ENCODE data around the gene NR1H4.
"Not testable (repeated sequence)": the region's sequence is repeated elsewhere in the genome, so short reads cannot be mapped to it uniquely, and the experiment has no call there.

The NR1H4 gene

DNA sequence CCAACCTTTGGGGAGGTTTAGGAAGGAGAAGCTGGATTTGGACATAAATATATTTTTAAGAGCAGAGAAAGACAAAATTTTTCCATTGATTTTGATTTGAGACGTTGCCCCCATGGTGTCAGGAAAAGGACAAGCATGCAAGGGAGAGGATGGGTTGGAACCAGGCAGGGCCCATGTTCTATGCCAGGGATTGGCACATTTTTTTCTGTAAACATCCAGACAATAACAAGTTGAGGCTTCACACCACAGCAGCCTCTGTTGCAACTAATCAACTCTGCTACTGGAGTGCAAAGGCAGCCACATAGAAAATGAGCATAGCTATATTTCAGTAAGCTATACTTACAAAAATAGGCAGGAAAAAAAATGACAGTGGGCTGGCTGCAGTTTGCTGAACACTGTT is 44.7 kb downstream of the NR1H4 start:
- DNase-seq, result no peak

- no peak for DNase-seq
Observed at GRCh38 chr12:100520048-100520769, 46.5 kb downstream of the NR1H4 start.

DNA sequence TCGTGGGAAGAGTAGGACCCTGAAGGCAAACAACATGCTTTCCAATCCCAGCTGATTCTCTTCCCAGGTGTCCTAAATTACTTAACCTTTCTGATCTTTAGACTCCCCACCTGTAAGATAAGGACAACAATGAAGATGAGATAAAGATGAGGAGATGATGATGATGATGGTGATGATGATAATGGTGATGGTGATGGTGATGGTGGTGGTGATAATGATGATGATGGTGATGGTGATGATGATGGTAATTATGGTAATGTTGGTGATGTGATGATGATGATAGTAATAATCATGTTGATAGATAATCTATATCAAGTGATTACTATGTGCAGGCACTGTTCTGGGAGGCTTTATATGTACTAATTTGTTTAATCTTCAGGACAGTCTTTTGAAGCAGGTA is 48.3 kb downstream of the NR1H4 start:
- no peak for DNase-seq

- DNase-seq, result no peak
Observed at GRCh38 chr12:100528034-100528433, 54.4 kb downstream of the NR1H4 start.

DNA sequence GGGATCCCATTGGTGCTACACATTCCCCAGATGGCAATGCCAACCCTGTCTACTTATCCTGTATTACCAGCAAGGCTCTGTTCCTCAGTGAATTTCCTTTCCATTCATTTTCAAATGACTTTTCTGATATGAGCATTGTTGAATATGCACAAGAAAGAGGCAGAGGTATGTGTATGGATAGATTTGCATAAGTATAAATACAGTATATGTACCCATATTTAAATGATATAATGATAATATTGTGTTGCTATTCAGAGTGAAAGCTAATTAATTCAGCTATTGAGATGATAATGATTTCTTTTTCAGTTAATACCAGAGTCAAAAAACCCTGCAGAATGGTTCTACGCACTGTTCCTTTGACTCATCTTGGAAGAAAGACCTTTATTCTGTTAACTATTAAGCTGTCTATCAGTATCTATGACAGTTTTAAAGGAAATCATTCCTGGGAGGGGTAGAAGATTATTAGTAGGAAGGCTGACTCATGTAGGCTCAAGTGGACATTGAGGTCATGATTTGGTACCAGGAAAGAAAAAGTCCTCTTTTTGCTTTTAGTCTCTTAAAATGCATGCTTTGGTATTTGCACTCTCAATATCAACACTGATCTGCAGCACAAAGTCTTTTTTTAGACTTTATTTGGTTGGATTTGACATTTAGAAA is 54.9 kb downstream of the NR1H4 start:
- no peak for DNase-seq

GRCh38 chr12:100529756-100530350 is 56.2 kb downstream of the NR1H4 start:
- no peak for DNase-seq

DNA sequence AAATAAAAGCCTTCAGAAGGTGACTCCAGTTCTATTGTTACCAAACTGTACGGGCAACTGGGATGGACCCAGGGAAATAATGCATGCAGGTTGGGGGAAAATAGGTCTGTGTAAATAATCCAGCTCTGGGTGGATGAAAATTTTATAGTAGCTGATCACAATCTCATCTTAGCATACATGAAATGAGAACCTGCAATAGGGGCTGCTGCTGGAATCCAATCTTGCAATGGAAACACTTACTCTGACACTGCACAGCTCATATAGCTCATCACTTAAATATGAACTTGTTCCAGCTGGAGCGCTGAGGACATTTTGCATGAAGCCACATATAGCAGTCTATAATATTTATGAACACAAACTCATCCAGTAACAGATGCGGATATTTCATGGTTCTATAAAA is 59.7 kb downstream of the NR1H4 start:
- no peak for DNase-seq

- DNase-seq, result no peak
Observed at GRCh38 chr12:100534625-100535227, 61.1 kb downstream of the NR1H4 start.

DNA sequence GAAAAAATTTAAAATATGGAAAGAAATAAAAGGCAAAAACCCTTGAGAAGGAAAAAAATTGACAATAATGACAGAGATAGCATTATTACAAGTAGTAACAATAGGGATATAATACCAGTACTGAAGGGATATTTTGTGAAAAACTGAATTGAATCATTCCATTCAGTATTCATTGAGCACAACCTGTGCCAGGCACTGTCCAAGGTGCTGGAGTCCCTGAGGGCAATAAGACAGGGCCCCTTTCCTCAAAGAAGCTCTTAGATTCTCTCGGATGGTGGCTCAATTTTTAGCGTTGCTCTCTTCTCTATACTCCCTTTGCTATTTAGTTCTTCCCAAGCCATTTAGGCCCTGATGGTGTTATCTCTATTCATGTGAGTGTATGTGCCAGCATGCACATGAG is 65.5 kb downstream of the NR1H4 start:
- no peak for DNase-seq

DNA sequence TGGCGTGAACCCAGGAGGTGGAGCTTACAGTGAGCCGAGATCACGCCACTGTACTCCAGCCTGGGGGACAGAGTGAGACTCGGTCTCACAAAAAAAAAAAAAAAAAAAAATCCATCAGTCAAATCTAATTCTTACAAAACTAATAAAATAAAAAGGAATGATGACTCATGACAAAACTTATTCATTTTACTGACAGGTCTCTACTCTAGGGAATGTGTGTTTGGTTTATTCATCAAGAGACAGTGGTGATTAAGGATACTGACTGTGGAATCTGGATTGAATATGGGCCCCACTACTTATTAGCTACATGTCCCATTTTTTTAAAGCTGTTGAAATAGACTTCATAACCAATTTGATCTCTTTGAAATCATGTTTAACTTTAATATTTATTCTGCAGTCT is 70.5 kb downstream of the NR1H4 start:
- no peak for DNase-seq

GRCh38 chr12:100545092-100545491 is 71.4 kb downstream of the NR1H4 start:
- no peak for DNase-seq

DNA sequence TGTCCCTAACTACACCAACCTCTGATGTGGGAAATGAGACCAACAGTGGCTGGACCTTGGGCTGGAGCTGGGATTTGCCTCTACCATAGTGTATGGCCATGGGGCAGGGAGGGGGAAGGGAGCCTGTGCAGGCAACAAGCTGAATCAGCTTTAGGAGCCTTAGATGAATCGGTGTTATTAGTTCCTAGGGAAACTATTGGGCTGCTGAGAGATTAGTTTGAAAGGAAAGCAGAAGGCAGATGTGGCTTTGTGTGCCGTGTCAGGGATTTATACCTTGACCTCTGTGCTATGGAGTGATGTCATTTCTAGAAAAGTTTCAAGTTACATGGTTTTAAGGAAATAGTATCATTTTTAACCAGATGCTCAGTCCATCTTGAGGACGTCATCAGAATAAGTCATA is 80.3 kb downstream of the NR1H4 start:
- DNase-seq, result no peak

DNA sequence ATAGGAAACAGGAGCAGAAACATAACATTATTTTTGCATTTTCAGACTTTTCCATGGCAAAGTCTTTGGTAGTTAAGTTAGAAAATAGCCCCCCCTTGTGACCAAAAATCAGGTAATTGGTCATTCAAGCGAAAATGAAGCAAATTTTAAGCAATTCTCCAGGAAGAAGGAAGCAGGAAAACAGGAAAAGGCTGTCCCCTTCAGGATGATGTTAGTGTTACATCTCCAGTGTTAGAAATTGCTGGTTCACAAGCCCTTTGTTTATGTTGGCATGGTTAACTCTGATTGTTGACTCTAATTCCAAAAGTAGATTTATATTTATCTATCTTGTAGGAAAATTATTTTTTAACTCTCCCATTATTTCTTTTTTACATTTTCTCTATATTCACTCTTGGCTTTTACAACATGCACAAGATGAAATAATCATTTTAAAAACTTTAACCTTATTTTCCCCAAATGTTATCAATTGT is 81.0 kb downstream of the NR1H4 start:
- DNase-seq, result no peak

DNA sequence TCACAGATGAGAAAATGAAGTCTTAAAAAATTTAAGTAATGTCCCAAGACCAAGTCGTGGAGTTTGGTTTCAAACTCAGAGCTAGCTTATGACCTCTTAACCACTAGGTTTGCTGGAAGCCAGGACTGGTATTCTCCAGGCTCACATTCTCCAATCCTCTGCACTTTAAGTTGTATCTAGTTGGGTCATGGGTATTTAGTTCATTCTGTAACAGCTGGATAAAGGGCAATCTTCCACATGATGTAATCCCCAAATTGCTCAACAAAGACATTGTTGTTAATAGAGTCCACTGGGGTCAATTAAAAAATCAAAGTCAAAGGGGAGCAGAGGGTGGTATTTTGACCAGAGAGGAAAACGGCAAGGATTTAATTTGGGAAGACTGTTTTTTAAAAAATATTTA is 82.1 kb downstream of the NR1H4 start:
- DNase-seq, result no peak

GRCh38 chr12:100557357-100557756 is 83.7 kb downstream of the NR1H4 start:
- DNase-seq, result no peak

DNA sequence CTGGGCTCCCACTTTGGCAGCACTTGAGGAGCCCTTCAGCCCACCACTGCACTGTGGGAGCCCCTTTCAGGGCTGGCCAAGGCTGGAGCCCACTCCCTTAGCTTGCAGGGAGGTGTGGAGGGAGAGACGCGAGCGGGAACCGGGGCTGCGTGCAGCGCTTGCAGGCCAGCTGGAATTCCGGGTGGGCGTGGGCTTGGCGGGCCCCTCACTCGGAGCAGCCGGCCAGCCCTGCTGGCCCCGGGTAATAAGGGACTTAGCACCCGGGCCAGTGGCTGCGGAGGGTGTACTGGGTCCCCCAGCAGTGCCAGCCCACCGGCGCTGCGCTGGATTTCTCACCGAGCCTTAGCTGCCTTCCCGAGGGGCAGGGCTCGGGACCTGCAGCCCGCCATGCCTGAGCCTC is 85.6 kb downstream of the NR1H4 start:
- DNase-seq, result not testable (repeated sequence)

DNA sequence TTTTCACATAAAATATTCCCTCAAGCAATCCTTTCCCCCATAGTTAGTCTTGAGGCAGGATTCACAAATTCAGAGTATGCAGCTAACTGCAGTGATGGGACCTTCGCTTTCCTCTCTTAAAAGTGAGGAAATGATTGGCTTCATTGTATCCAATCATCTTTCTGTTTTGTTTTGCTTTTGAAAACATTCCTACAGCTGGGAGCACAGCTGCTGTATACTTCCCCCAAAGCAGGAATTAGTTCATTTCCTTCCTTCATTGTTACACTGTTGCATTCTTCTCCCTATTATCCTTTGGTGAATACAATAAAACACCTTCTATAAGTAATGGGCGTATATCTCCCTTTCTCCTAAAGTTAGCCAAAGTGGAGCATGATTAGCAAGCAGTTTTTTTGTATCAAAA is 90.4 kb downstream of the NR1H4 start:
- DNase-seq, result no peak

GRCh38 chr12:100564905-100565467 is 91.3 kb downstream of the NR1H4 start:
- no peak for DNase-seq

- no peak for DNase-seq
Observed at GRCh38 chr12:100565987-100566545, 92.4 kb downstream of the NR1H4 start.

DNA sequence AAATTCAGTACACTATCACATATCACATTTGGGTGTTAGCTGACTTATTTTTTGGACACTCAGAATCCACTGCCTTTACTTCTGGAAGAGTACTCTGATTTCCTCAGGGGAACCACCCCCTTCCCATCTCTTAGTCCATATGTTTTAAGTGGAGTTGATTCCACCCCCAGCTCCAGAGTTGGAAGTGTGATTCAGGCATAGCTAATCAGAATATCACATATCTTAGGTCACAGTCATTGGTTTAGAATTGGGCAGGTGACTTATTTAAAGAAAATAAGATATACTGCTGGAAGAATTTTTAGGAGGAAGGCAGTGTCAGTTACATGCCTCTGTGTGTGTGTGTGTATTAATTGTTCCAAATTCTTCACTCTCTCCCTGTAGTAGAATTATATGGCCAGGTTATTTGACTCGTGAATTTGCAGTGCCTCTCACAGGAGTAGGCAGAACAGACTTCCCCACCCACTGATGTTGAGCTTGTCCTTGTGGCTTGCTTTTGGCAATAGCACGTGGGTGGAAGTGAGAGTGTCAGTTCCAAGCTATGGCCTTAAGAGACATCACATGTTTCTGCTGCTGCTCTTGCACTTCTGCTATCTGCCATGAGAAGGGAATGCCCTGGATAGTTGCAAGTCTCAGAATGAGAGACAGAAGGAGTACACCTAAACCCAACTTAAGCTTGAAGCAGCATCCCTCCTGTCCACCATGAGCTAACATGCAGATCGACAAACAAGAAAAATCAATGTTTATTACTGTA is 93.4 kb downstream of the NR1H4 start:
- DNase-seq, result no peak

DNA sequence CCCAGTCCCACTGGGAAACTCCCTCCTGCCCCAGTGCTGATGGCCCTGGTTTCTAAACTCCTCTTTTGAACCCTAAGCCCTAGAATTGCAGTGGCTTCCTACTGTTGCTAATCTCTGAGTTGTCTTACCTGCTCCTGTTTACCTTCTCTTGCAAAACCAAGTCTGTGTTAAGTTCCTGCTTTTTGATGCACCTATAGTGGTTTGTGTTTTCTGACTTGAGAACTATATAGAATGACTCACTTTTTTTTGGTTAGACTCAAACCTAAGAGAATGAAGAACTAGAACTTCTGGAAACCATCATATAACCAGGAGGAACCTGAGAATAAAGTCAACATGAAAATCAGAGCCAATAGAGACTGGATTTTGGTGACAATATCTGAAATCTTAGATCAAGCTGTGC is 94.3 kb downstream of the NR1H4 start:
- no peak for DNase-seq

GRCh38 chr12:100572184-100572583 is 98.5 kb downstream of the NR1H4 start:
- no peak for DNase-seq

Data from activated CD8-positive, alpha-beta memory T cell treated with anti-CD3 and anti-CD28 coated beads for 24 hours (primary cell).